Colonic mucosa (tissue), 4 donors: Measurements from ENCODE around the gene ADARB2. TPM values are rescaled to one million over a fixed set of nuclear protein-coding genes. Genes with fewer than 3 reads are reported as not detected.

Source experiments
- DNase-seq: peaks from one replicate; pipeline ENCODE4 v3.0.0-alpha.2; 2020
- H3K27ac ChIP-seq: fragments of 200-600 bp; one replicate; pipeline ENCODE4 v1.8.0; 2021
- H3K27me3 ChIP-seq: fragments of 200-600 bp; one replicate; pipeline ENCODE4 v1.8.0; 2021
- H3K36me3 ChIP-seq: fragments of 200-600 bp; one replicate; pipeline ENCODE4 v1.8.0; 2021
- H3K4me1 ChIP-seq: fragments of 200-600 bp; one replicate; pipeline ENCODE4 v1.8.0; 2021; ENCODE audit warnings: mild to moderate bottlenecking
- H3K4me3 ChIP-seq: fragments of 200-600 bp; one replicate; pipeline ENCODE4 v1.8.0; 2021
- H3K9ac ChIP-seq, 2 donors: one replicate each; pipeline ENCODE4 v1.7.0; 2013; ENCODE audit warnings: control low read depth in 2 of 2, low read depth in 2 of 2, low read length in 2 of 2
- H3K9me3 ChIP-seq: fragments of 200-600 bp; one replicate; pipeline ENCODE4 v1.8.0; 2021
- intact Hi-C: fragments of 100-400 bp; cut with DNase I; formaldehyde crosslinking; loops from one replicate; pipeline ENCODE4 v1.14.1; 2022
- total RNA-seq, 2 donors: library from RNA; stranded (reverse); fragmentation: NEBNext Ultra II Directional in 1 of 2; extraction: Animal tissue kit (Norgen Biotek cat#: 25700) in 1 of 2; gene quantifications; one replicate each; pipeline ENCODE4 v1.2.1, GENCODE V29; 2021
- TF ChIP-seq, protein P1 (sequence below): fragments of 200-600 bp; IDR thresholded peaks from one replicate; pipeline ENCODE4 v1.8.0; 2022; ENCODE audit warnings: antibody characterized with exemption, mild to moderate bottlenecking
- donor health status: healthy.
- donor health status: DM: no; HTN: no; CAD: no.
- donor health status: DM: no; HTN: no; CAD: no.

ADARB2 gene
- total RNA-seq, 2 donors from 2014 or later, result 0.19 TPM; not detected in 1

DNA sequence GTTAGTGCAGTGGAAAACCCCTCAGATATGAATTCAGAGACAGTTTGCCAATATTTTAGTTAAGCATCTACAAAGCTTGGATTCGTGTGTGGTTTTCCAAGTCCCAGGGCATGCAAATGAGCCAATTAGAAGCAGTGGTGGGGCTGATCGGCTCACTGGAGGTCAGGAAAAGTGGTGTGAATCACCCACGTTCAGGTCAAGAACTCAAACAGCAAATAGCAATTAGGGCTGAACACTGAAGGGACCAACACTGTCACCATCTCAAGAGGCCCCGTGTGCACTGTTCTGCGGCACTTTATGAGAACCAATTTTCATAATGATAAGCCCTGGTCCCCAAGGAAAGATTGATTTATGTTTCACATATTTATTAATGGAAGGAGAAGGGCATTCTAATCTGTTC, 68.9 kb downstream of the ADARB2 start:
- H3K4me1 ChIP-seq, result no peaks in the 10 kb centered on the region
- no peak for DNase-seq

DNA sequence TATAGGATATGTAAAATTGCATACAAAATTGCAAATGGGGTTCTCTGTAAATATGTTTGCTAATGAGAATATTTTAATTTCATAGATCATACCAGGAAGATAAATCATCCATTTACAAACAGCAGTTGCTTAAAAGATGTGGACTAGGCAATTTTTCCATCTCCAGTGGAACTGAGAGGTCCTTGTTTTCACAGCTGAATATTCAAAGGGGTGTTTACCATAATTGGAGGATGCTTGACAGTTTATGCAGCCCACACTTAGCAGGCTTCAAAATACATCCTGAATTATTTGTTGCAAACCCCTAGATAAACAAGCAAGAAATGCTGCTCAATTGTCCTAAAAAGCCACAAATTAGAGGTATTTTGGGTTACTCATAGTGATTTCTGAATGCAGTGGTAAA, 69.9 kb downstream of the ADARB2 start:
- H3K27me3 ChIP-seq, result no peaks in the 10 kb centered on the region
- no peak for DNase-seq
- no peak overlapping the region for H3K4me3 ChIP-seq
- TF ChIP-seq, protein P1, sequence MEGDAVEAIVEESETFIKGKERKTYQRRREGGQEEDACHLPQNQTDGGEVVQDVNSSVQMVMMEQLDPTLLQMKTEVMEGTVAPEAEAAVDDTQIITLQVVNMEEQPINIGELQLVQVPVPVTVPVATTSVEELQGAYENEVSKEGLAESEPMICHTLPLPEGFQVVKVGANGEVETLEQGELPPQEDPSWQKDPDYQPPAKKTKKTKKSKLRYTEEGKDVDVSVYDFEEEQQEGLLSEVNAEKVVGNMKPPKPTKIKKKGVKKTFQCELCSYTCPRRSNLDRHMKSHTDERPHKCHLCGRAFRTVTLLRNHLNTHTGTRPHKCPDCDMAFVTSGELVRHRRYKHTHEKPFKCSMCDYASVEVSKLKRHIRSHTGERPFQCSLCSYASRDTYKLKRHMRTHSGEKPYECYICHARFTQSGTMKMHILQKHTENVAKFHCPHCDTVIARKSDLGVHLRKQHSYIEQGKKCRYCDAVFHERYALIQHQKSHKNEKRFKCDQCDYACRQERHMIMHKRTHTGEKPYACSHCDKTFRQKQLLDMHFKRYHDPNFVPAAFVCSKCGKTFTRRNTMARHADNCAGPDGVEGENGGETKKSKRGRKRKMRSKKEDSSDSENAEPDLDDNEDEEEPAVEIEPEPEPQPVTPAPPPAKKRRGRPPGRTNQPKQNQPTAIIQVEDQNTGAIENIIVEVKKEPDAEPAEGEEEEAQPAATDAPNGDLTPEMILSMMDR, result no peak
- no peak overlapping the region for H3K27ac ChIP-seq
- H3K9me3 ChIP-seq, result no peaks in the 10 kb centered on the region
- H3K9ac ChIP-seq, result no peak overlapping the region
- intact Hi-C loops, result no loop called here
- no peaks in the 10 kb centered on the region for H3K36me3 ChIP-seq
- no peaks in the 10 kb centered on the region for H3K4me1 ChIP-seq

More for the DNA sequence above, 68.9 kb downstream of the ADARB2 start:
- Histone ChIP-seq H3K36me3 (no peaks in the 10 kb centered on the region), H3K4me3 (no peak overlapping the region), H3K27me3 (no peaks in the 10 kb centered on the region), H3K27ac (no peak overlapping the region), H3K9ac (no peak overlapping the region), H3K9me3 (no peaks in the 10 kb centered on the region)
- TF ChIP-seq, protein P1, result no peak
- intact Hi-C loops, result no loop called here

DNA sequence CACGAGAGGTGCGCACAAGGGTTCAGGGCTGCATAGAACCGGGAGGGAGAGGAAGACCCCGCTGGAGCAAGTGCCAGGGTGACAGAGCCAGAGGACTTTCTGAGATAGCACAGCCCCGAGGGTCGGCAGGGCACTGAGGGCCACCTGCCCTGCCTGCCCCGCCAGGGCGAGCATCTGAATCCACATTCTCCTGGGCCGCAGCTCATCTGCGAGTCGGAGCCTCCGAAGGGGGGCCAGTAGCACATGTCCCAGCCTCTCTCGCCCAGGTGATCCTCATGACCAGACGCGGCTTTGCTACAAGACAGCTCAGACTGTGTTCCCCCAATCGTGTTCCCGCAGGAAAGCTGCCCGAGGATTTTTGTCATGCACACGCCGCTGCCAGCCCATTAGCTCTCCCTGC, 71.2 kb downstream of the ADARB2 start:
- no peak overlapping the region for H3K27ac ChIP-seq
- H3K4me1 ChIP-seq, result no peaks in the 10 kb centered on the region
- H3K9ac ChIP-seq, result no peak overlapping the region
- no peaks in the 10 kb centered on the region for H3K27me3 ChIP-seq
- H3K9me3 ChIP-seq, result no peaks in the 10 kb centered on the region
- H3K36me3 ChIP-seq, result no peaks in the 10 kb centered on the region
- no peak for DNase-seq
- TF ChIP-seq, protein P1, result no peak
- H3K4me3 ChIP-seq, result no peak overlapping the region
- intact Hi-C loops, result no loop called here

DNA sequence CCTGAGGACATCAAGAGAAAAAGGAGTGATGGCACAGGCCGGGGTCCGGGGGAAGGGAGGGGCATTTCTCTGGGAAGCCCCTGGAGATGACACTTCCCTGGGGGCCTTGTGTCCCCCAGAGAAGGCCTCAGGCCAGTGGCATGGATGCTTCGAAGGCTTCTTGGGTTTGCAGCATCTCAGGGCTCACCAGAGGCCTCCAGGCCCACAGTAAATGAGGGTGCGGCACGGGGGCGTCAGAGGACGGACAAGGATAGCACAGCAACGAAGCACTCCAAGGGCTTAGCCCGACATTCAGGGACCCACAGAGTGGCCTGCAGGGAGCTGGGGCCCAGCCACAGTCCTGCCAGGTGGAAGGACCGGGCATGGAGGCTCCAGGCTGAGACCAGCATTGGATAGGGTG, 71.6 kb downstream of the ADARB2 start:
- no peaks in the 10 kb centered on the region for H3K27me3 ChIP-seq
- intact Hi-C loops, result no loop called here
- no peak overlapping the region for H3K27ac ChIP-seq
- H3K9me3 ChIP-seq, result no peaks in the 10 kb centered on the region
- H3K4me1 ChIP-seq, result no peaks in the 10 kb centered on the region
- no peak overlapping the region for H3K9ac ChIP-seq
- no peaks in the 10 kb centered on the region for H3K36me3 ChIP-seq
- TF ChIP-seq, protein P1, result no peak
- no peak overlapping the region for H3K4me3 ChIP-seq
- DNase-seq, result no peak

DNA sequence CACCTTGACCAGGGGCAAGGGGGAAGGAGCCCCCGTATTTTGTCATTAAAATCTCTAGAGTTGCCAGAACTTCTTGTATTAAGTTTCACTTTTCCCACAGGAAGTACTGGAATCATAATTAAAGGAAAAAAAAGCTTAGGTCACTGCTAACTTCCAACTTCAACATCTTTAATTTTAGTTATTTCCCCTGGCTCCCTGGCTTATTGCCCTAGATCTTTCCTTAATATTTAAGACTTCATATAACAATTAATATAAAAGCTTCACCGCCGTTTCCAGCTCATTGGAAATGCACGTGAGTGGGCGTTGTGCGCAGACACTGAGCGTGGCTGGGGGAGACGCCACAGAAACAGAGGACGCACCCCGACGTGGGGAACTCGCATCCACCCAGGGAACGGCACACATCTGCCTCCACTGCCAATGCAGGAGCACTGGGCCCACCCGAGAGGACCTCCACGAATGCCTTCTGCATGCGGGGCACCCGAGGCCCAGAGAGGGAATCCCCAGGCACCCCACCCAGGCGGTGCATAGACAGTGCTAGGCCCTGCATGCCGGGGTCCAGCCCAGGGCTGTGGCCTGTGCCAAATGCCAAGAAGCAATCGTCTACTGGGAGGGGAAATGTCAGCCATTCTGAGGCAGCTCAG, 72.2 kb downstream of the ADARB2 start:
- H3K27ac ChIP-seq, result no peak overlapping the region
- no peaks in the 10 kb centered on the region for H3K4me1 ChIP-seq
- no peaks in the 10 kb centered on the region for H3K9me3 ChIP-seq
- H3K27me3 ChIP-seq, result no peaks in the 10 kb centered on the region
- intact Hi-C loops, result no loop called here
- H3K9ac ChIP-seq, result no peak overlapping the region
- TF ChIP-seq, protein P1, result no peak
- no peak for DNase-seq
- no peaks in the 10 kb centered on the region for H3K36me3 ChIP-seq
- H3K4me3 ChIP-seq, result no peak overlapping the region
